Activated CD8-positive, alpha-beta memory T cell treated with anti-CD3 and anti-CD28 coated beads for 36 hours (primary cell): ENCODE measurements around the gene ZNF121. TPM values are rescaled to one million over a fixed set of nuclear protein-coding genes. Genes with fewer than 3 reads are reported as not detected.
"Not testable (repeated sequence)": the region's sequence is repeated elsewhere in the genome, so short reads cannot be mapped to it uniquely, and the experiment has no call there.

Experiments
- CTCF ChIA-PET: fragments of 350-600 bp; sonication (Branson Sonifier 250); formaldehyde crosslinking; loops from one replicate; lab custom pipeline; 2021; ENCODE audit warnings: antibody characterized with exemption; lab: Charles Lee
- POLR2A ChIA-PET: fragments of 350-600 bp; sonication (Branson Sonifier 250); formaldehyde crosslinking; loops from one replicate; lab custom pipeline; 2021; ENCODE audit warnings: antibody characterized with exemption; lab: Charles Lee
- total RNA-seq, 2 experiments: library from RNA; stranded (reverse); gene quantifications; one replicate each; pipeline ENCODE4 v1.2.3, GENCODE V29; 2021

Gene ZNF121
- 10 to 100 TPM; 83.8 to 85.9 TPM for total RNA-seq

GRCh38 chr19:9584073-9584833 lies at the start of gene ZNF121:
Gene ZNF121 (minus strand): TSS chr19:9584504. CDS start chr19:9568097, 16,407 bp downstream.
- ChIA-PET POLR2A (interaction anchor here (0.6 to 0.7 kb wide), 3 partner anchors 16 to 1656 kb away, joined by 3 to 16 read pairs (median 9); no protein-coding TSS in a partner anchor), CTCF (interaction anchor here (0.7 to 1.5 kb wide), 4 partner anchors 12 to 211 kb away, joined by 3 to 4 read pairs (median 3); no protein-coding TSS in a partner anchor)

- ChIA-PET CTCF (interaction anchor here (0.6 to 1.4 kb wide), 2 partner anchors 147 to 168 kb away, joined by 3 to 5 read pairs; no protein-coding TSS in a partner anchor), POLR2A (no interaction called here)
Measured at GRCh38 chr19:9627856-9628255, 43.6 kb upstream of the ZNF121 start.

DNA sequence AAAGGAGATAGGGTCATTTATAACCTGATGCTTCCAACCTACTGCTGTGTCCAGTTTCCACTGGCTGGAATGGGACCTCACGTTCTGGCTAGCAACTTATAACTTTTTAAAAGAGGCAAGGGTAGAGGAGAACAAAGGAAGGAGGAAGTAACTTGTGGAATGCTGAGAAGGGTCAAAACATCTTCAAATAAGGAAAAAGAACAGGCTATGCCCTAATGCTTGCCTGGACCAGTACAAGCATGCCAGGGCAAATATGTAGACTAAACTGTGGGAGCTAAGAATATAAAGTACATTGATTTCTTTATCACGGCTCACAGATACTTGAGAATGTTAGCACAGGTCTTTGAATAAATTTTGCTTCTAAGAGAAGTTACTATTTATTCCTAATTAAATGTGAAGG lies 38.2 kb upstream of the ZNF121 start:
- CTCF ChIA-PET, result interaction anchor here (1.9 kb wide), 1 partner anchor 36 kb away, joined by 4 read pairs; no protein-coding TSS in a partner anchor
- POLR2A ChIA-PET, result no interaction called here

- ChIA-PET POLR2A (interaction anchor here (0.5 to 0.6 kb wide), 2 partner anchors 293 to 1353 kb away, joined by 4 to 7 read pairs; no protein-coding TSS in a partner anchor), CTCF (interaction anchor here (0.8 to 0.9 kb wide), 2 partner anchors 37 to 178 kb away, joined by 3 to 5 read pairs; partner anchors contain the start of gene ZNF121)
Measured at GRCh38 chr19:9621156-9622037, 37.1 kb upstream of the ZNF121 start, which contains the start of gene ZNF561. Gene ZNF561 (minus strand): TSS chr19:9621232. CDS start chr19:9619456, 1,776 bp downstream.

GRCh38 chr19:9620842-9621155 lies 36.5 kb upstream of the ZNF121 start:
- POLR2A ChIA-PET, result interaction anchor here (0.5 kb wide), 1 partner anchor 1352 kb away, joined by 4 read pairs; no protein-coding TSS in a partner anchor

GRCh38 chr19:9615844-9616243 lies 31.5 kb upstream of the ZNF121 start:
- POLR2A ChIA-PET, result no interaction called here
- CTCF ChIA-PET, result interaction anchor here (0.7 kb wide), 1 partner anchor 237 kb away, joined by 3 read pairs; no protein-coding TSS in a partner anchor

More at GRCh38 chr19:9620842-9621155, 36.5 kb upstream of the ZNF121 start:
- CTCF ChIA-PET, result no interaction called here

GRCh38 chr19:9610484-9611113 lies 26.3 kb upstream of the ZNF121 start:
- ChIA-PET POLR2A (no interaction called here), CTCF (no interaction called here)

DNA sequence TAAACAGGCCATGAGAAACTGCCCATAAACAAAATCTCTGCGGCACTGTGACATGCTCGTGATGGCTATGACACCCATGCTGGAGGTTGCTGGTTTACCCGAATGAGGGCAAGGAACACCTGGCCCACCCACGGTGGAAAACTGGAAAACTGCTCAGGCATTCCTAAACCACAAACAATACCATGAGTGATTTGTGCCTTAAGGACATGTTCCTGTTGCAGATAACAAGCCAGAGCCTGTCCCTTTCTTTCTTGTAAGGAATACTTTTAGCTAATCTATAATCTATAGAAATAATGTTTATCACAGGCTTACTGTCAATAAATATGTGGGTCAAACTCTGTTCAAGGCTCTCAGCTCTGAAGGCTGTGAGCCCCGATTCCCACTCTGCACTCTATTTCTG lies 24.6 kb upstream of the ZNF121 start:
- ChIA-PET CTCF (interaction anchor here (1.1 kb wide), 1 partner anchor 8 kb away, joined by 3 read pairs; no protein-coding TSS in a partner anchor), POLR2A (no interaction called here)

- ChIA-PET CTCF (interaction anchor here (0.6 kb wide), 1 partner anchor 461 kb away, joined by 3 read pairs; no protein-coding TSS in a partner anchor), POLR2A (no interaction called here)
Measured at GRCh38 chr19:9597027-9597426, 12.7 kb upstream of the ZNF121 start.

DNA sequence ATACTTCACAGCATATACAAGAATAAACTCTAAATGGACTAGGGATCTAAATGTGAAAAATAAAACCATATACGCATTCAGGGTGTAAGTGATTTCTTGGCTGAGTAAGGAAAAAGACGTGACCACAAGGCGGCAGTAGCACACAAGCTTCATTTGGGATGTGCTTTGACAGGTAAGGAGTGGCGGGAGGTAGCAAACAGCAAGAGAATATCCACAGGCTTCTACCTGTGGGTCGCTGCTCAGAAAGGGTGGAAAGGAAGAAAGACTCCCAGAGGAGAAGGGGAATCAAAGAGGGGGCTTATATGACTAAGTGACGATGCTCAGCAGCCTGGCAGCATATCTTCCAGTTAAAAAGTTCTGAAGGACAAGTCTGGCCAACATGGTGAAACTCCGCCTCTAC lies 2.5 kb upstream of the ZNF121 start:
- POLR2A ChIA-PET, result no interaction called here
- CTCF ChIA-PET, result interaction anchor here (0.6 to 1.2 kb wide), 6 partner anchors 12 to 382 kb away, joined by 3 to 4 read pairs (median 4); no protein-coding TSS in a partner anchor

DNA sequence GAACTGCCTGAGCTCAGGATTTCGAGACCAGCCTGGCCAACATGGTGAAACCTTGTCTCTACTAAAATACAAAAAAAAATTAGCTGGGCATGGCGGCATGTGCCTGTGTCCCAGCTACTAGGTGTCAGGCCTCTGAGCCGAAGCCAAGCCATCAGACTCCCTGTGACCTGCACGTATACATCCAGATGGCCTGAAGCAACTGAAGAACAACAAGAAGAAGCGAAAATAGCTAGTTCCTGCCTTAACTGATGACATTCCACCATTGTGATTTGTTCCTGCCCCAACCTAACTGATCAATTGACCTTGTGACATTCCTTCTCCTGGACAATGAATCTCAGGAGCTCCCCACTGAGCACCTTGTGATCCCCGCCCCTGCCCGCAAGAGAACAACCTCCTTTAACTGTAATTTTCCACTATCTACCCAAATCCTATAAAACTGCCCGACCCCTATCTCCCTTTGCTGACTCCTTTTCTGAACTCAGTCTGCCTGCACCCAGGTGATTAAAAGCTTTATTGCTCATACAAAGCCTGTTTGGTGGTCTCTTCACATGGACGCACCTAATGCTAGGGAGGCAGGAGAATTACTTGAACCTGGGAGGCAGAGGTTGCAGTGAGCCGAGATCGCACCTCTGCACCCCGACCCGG lies 2.1 kb downstream of the ZNF121 start:
- CTCF ChIA-PET, POLR2A ChIA-PET: not testable (repeated sequence)

DNA sequence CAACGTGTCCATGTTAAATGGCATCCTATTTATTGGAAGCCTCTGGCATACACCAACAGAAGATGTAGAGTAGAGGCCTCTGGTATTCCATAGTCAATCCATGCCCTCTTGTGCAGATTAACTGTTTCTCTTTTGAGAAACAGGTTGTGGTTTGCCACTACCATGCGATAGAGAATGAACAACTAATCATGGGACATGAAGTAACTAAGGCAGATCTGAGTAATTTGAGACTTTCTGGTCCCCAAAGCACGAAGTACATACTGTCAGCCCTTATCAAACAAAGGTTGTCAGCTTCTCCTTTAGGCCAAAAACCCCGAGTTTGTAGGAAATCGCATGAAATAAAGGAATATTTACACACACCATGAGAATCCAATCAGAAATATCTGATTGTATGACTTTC lies 3.6 kb downstream of the ZNF121 start:
- ChIA-PET POLR2A (no interaction called here), CTCF (no interaction called here)

- ChIA-PET CTCF (no interaction called here), POLR2A (no interaction called here)
Measured at GRCh38 chr19:9570255-9570654, 14.0 kb downstream of the ZNF121 start.

- ChIA-PET POLR2A (no interaction called here), CTCF (no interaction called here)
Measured at GRCh38 chr19:9566729-9567128, 17.6 kb downstream of the ZNF121 start.

- ChIA-PET POLR2A (interaction anchor here (0.7 kb wide), 1 partner anchor 356 kb away, joined by 15 read pairs; no protein-coding TSS in a partner anchor), CTCF (interaction anchor here (0.6 kb wide), 1 partner anchor 17 kb away, joined by 3 read pairs; no protein-coding TSS in a partner anchor)
Measured at GRCh38 chr19:9565900-9566705, 18.2 kb downstream of the ZNF121 start.

- POLR2A ChIA-PET, result no interaction called here
- CTCF ChIA-PET, result no interaction called here
Measured at GRCh38 chr19:9552536-9553274, 31.6 kb downstream of the ZNF121 start.

- ChIA-PET POLR2A (no interaction called here), CTCF (no interaction called here)
Measured at GRCh38 chr19:9547870-9548269, 36.4 kb downstream of the ZNF121 start.
